HG02884 (cell line): Measurements from ENCODE around the gene LRRC26.
"Not testable (repeated sequence)": the region's sequence is repeated elsewhere in the genome, so short reads cannot be mapped to it uniquely, and the experiment has no call there.

Experiments
- ATAC-seq: cut with Tn5 transposase; IDR thresholded peaks from one replicate; pipeline ENCODE4 v1.9.1; 2021; ENCODE audit warnings: mild to moderate bottlenecking, moderate library complexity; ENCODE audit not compliant: unreplicated experiment

LRRC26 gene

DNA sequence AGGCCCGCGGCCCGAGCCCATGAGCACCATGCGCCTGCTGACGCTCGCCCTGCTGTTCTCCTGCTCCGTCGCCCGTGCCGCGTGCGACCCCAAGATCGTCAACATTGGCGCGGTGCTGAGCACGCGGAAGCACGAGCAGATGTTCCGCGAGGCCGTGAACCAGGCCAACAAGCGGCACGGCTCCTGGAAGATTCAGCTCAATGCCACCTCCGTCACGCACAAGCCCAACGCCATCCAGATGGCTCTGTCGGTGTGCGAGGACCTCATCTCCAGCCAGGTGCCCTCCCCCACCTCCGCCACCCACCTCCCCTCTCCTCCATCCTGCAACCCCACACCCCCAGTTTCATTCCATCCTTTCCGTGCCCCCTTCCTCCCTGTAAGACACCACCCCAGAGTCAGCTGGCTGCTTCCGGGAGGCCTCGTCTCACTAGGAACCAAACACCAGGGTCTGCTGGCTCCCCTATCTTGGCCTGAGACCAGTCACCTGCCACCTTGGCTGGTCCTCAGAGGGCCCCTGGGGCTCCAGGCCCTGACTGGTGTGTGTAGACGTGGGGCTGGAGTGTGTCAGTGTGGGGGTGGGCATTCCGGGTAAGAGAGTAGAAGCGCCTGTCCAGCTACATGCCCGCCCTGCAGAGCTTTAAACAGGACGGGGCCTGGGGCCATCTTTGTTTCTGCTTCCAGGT, 30.2 kb downstream of the LRRC26 start:
- ATAC-seq = no peak

DNA sequence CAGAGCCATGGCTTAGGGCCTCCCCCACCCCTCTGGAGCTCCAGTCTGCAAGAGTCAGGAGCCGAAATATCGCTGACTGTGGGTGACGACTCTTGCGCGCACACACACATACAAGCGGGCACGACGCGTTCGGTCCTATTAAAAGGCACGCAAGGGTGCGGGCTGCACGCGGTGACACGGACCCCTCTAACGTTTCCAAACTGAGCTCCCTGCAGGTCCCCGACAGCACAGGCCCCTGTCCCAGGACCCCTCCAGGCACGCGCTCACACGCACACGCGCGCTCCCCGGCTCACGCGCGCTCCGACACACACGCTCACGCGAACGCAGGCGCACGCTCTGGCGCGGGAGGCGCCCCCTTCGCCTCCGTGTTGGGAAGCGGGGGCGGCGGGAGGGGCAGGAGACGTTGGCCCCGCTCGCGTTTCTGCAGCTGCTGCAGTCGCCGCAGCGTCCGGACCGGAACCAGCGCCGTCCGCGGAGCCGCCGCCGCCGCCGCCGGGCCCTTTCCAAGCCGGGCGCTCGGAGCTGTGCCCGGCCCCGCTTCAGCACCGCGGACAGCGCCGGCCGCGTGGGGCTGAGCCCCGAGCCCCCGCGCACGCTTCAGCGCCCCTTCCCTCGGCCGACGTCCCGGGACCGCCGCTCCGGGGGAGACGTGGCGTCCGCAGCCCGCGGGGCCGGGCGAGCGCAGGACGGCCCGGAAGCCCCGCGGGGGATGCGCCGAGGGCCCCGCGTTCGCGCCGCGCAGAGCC, 31.0 kb downstream of the LRRC26 start, which contains the start of gene GRIN1:
Gene GRIN1, plus strand, starts transcription at position 433 of the 746 bp plus-strand sequence. CDS start 333 bp downstream, outside the sequence.
- no peak for ATAC-seq

GRCh38 chr9:137138058-137138721, 31.7 kb downstream of the LRRC26 start:
- ATAC-seq = no peak

DNA sequence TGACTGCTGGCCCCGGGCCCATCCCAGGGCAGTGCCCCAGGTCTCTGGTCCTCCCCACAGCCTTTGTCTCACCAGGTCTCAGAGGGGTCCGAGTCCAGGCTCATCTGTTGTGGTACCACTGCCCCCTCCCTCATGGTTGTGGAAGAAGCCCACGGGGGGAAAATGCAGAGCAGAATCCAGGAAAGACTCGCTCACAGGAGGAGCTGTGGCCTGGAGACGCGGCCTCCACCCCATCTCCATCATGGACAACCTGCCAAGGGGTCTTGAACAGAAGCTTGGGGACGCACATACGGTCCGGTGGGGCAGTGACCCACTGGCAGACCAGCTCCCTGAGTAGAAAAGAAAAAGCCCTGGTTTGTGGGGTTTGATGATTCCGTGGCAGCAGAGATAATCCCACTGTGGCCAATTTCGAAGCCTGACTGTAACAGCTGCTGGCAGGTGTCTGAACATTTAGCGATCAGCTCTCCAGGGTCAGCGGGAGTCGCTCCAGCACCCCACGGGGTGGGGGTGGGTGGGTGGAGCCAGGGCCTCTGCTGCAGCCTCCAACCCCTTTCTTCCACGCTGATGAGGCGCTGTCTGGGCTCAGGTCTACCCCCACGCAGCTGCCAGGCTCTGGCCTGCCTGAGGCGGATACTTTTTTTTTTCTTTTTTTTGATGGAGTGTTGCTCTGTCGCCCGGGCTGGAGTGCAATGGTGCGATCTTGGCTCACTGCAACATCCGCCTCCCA, 32.8 kb downstream of the LRRC26 start:
- ATAC-seq = no peak

- ATAC-seq = no peak
These were observed 33.5 kb downstream of the LRRC26 start for GRCh38 chr9:137136261-137136880.

- ATAC-seq = not testable (repeated sequence)
These were observed 34.7 kb downstream of the LRRC26 start for GRCh38 chr9:137135154-137135553.

DNA sequence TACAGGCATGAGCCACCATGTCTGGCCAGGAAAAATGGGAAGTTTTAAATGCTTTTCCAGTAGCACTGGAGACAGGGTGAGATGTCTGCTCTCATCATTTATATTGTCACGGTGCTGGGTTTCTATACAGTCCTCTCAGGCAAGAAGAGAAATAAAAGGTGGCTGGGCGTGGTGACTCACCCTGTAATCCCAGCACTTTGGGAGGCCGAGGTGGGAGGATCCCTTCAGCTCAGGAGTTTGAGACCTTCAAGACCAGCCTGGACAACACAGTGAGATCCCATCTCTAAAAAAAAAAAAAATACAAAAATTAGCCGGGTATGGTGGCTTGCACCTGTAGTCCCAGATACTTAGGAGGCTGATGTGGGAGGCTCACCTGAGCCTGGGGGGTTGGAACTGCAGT, 35.7 kb downstream of the LRRC26 start:
- no peak for ATAC-seq

DNA sequence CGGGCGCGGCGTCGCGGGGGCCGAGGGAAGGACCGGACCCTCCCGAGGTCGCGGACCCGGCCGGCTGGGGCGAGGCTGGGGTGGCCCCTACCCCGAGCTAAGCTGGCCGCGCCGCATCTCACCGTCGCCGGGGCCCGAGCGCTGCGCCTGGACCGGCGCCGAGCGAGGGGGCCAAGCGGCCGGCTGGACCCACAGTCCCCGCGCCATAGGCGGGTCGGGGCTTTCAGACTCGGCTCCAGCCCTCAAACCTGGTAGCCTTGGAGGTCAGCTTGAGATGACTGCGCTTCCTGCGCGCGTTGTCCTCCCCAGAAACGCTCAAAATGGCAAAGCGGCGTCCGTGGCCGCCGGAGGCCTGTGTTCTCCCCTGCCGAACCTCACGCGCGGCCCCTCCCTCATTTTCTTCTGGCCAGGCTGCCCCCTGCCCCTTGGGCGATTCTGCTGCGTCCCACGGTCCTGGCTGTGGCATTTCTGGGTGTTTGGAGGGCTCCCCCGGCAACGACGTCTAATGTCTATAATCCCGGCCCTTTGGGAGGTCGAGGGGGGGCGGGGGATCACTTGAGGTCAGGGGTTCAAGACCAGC, 39.6 kb downstream of the LRRC26 start:
- no peak for ATAC-seq

DNA sequence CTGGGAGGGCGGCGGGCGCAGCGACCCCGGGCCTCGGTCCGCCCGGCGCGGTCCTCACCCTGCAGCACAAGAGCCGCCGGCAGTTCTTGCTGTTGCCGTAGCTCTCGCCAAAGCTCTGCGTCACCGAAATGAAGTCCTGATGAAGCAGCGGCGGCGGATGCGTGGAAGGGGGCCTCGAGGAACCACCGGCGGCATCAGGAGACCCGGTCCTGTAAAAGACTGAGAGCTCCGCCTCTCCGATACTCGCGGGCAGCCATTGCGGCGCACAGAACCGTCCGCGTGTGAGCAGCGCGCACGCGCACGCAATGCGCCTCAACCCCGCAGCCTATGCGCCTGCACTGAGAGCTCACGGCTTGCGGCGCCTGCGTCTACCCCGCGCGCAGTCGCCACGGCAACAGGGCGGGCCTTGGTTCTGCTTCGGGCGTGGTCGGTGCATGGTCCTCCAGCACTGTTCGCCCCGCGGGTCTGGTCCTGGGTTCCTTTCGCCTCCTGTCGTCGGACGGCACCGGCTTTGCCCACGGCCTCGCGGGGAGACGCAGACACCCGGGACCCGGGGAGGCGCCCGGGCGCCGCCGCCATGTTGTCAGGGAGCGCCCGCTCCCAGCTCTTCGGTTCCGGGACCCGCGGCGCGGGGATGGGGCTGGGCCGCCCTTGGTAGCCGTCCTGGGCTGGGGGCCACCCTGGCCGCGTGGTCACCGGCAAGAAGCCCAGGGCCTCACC, 40.2 kb downstream of the LRRC26 start:
- peak; percentile 84 for ATAC-seq

- no peak for ATAC-seq
These were observed 40.9 kb downstream of the LRRC26 start for GRCh38 chr9:137128862-137129455.

DNA sequence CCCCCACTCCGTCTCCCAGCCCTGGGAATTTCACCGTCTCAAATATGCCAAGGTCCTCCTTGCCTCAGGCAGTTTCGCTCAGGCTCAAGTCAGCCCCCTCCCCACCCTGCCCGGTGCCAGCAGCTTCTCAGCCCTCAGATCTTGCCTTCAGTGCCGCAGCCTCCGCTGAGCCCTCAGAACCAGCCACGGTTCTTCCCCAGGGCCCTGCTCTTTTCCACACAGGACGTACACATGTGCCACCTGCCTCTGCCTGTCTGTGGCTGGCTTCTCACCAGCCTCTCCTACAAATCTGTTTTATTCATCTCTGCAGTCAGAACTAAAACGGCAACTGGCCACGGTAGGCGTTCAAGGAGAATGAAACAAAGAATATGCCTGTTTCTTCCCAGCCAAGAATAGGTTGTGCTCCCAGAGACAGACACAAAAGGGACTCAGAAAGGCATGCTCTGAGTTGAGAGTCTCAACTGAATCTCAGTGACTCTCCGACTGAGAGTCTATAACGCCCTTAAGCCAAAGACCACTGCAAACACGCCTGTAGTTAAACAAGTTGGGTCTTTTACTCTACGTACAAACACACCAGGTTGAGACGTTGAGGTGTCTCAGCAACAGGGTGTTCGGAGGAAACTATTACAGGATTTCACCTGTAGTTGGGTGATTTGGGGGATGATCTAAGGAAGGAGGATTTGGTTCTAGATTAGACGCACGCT, 41.5 kb downstream of the LRRC26 start:
- ATAC-seq = no peak

DNA sequence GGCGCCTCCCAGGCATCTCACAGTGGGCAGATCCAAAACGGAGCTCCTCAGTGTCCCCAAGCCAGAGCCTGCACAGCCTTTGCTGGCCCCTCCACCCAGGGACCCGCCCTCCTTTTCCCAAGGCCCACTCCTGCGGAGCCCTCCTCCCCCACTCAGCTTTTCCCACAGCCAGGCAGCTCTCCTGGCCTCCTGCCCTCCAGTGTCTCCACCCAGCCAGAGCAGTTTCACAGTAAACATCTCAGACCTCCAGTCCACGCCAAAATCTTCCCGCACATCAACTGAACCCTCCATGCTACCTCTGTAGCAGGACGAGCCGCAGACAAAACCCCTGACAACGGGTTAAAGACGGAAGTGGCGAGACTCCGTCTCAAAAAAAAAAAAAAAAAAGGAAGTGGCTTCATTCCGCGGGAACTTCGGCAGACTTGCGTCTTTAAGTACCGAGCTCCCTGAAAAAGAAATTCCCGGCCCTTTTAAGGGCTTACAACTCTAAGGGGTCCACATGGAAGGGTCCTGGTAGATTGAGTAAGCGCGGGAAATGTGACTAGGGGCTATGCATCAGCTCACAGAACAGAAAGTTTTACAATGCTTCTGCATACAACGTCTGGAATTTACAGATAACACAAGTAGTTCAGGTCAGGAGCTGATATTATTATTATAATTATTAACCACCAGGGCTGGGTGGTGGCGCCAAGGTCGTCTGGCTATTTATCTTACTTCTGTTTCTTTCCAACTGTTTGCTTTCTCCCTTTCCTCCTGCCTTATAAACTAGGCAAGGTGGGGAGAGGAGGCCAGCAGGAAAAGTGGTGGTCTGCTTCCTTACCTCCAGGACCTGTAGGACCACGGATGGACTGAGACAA, 42.3 kb downstream of the LRRC26 start:
- no peak for ATAC-seq

DNA sequence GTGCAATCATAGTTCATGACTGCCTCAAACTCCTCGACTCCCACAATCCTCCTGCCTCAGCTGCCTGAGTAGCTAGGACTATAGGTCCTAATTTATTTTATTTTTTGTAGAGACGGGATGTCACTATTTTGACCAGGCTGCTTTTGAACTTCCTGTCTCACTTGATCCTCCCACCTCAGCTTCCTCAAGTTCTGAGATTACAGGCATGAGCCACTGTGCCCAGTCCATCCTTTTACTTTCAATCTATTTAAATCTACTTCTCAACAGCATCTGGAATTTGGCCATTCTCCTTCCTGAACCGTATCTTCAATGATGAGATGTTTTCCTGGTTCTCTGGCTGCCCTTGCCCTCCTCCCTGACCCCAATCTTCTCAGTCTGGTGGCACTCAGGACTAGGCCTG, 43.1 kb downstream of the LRRC26 start:
- ATAC-seq = no peak

GRCh38 chr9:137123952-137124462, 45.8 kb downstream of the LRRC26 start:
- ATAC-seq = not testable (repeated sequence)

DNA sequence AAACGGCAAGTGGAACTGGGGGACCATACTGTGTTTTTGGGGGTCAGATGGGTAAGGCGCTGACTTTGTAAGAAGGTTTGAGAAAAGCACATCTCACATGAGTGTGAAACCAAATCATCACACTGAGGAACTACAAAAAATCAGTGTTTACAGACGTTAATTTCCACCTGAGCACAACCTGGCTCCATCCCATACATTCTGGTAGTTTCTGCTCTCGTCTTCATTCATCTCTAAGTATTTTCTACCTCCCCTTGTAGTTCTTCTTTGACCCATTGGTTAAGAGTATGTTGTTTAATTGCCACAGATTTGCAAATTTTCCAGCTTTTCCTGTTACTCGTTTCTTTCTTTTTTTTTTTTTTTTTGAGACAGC, 46.4 kb downstream of the LRRC26 start:
- ATAC-seq = no peak

DNA sequence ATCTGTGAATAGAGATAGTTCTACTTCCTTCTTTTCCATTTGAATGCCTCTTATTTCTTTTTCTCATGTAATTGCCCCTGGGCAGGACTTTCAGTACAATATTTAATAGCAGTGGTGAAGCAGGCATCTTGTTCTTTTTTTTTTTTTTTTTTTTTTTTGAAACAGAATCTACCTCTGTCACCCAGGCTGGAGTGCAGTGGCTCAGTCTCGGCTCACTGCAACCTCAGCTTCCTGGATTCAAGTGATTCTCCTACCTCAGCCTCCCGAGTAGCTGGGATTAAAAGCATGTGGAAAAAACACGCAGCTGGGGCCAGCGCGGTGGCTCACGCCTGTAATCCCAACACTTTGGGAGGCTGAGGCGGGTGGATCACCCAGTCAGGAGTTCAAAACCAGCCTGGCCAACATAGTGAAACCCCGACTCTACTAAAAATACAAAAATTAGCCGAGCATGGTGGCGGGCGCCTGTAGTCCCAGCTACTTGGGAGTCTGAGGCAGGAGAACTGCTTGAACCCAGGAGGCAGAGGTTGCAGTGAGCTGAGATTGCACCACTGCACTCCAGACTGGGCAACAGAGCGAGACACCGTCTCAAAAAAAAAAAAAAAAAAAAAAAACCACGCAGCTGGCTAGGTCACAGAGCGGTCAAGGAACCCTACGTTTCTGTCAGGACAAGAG, 46.9 kb downstream of the LRRC26 start:
- ATAC-seq = not testable (repeated sequence)
